Measurements from ENCODE around the gene L2HGDH.
"Not testable (repeated sequence)": the region's sequence is repeated elsewhere in the genome, so short reads cannot be mapped to it uniquely, and the experiment has no call there.

Gene L2HGDH

DNA sequence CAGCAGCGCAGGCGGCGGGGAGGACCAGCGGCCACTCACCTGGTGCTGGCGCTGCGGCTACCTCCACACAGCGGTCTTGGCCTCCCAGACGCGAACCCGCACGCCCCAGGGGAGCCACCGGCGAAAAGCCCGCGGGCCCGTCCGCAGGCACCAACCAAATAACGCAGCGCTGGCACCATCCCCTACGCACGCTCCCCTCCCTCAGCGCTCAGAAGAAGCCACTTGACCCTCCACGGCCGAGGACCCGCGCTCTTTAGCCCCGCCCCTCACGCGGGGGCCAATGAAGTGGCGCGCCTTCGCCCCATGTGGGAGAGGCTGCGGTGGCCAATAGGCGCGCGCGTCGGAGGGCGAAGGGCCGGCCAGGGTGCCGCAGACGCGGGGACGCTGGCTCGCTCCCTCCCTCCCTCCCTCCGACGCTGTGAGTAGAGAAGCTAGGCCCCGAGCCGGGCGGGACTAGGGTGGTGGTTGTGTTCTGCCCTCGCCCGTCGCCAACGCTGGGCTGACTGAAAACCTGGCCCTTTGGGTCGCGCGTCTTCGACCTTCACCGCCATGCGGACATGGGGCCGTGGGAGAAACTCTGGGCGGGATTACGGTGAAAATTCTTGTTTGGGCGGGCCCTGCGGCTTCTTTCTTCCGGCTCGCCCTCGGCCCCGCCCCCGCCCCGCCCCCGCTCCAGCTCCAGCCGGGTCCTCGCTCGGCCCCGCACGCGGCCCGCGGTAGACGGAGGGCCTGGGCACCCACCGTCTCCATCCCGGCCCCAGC is at the start of gene L2HGDH, which contains the start of gene DMAC2L:
Gene L2HGDH (minus strand): TSS at position 258 of the 762 bp plus-strand sequence. CDS start 79 bp downstream, at position 179.
Gene DMAC2L (plus strand): TSS at position 353 of the 762 bp plus-strand sequence. CDS start 9,164 bp downstream, outside the sequence.
- ATAC-seq (ENCODE audit: low read depth) (peak; percentile 85), DNase-seq (ENCODE audit: low spot score in 2 of 2) (peak; percentile 81 to 85)
- peak within 1 kb of the TSS; percentile 91 for H3K27ac Mint-ChIP-seq
- no peaks in the 10 kb centered on the region for H3K9me3 Mint-ChIP-seq
- no peaks in the 10 kb centered on the region for H3K27me3 Mint-ChIP-seq
- H3K4me1 Mint-ChIP-seq = peaks cover 26% of the 10 kb centered on the region
- H3K4me3 Mint-ChIP-seq = peak within 1 kb of the TSS; percentile 95
- H3K36me3 Mint-ChIP-seq = peaks cover 7% of the 10 kb centered on the region

DNA sequence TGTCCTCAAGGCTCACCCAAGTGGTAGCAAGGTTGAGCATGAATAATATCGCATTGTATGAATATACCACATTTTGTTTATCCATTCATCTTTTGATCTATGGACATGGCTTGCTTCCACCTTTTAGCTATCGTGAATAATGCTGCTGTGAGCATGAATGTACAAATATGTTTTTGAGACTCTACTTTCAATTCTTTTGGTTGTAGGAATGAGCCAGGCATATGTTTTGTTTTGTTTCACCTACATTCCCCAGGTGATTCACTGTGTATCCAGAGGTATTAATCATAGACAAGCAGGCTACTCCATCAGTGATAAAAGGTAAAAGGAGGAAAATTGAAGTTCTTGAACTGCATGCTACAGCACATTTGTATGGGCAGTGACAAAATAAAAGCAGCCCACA is 48.8 kb upstream of the L2HGDH start:
- DNase-seq (ENCODE audit: low spot score in 2 of 2) = no peak
- peaks cover 19% of the 10 kb centered on the region for H3K4me1 Mint-ChIP-seq
- ATAC-seq (ENCODE audit: low read depth) = no peak
- peaks cover 22% of the 10 kb centered on the region for H3K36me3 Mint-ChIP-seq
- H3K4me3 Mint-ChIP-seq = no peak overlapping the region
- no peaks in the 10 kb centered on the region for H3K27me3 Mint-ChIP-seq
- no peak overlapping the region for H3K27ac Mint-ChIP-seq
- no peaks in the 10 kb centered on the region for H3K9me3 Mint-ChIP-seq

DNA sequence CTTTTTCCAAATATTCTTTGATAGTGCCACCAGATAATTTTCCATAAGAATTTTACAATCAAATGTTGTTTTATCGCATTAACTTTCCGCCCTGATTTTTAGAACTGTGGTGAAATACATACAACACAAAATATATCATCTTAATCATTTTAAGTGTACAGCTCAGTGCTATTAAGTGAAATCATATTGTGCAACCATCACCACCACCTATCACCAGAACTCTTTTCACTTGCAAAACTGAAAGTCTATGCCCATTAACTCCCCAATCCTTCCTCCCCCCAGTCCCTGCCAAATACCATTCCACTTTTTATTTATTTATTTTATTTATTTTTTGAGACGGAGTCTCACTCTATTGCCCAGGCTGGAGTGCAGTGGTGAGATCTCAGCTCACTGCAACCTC is 48.1 kb upstream of the L2HGDH start:
- ATAC-seq (ENCODE audit: low read depth) (no peak), DNase-seq (ENCODE audit: low spot score in 2 of 2) (no peak)
- Mint-ChIP-seq H3K4me3 (no peak overlapping the region), H3K4me1 (peaks cover 19% of the 10 kb centered on the region), H3K36me3 (peaks cover 22% of the 10 kb centered on the region), H3K9me3 (no peaks in the 10 kb centered on the region), H3K27me3 (no peaks in the 10 kb centered on the region), H3K27ac (peak overlapping the region; percentile 60)

DNA sequence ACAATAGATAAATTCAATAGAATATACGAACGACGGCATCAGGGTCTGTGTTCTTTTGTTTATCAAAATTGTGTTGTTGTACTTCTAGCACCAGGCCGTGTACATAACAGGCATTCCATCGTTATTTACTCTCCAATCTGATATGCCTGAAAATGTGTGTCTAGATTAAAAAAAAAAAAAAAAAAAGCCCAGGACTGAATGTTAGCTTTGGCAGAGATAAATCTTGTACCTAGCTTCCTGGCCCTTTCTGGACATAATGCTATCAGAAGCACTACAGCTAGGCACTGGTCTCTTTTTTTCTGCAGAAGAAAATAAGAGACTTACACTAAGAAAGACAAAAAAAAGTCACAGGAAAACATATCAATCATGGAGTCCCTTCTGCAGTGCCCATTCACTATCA is 47.6 kb upstream of the L2HGDH start:
- ATAC-seq (ENCODE audit: low read depth) = no peak
- no peak for DNase-seq (ENCODE audit: low spot score in 2 of 2)
- peaks cover 22% of the 10 kb centered on the region for H3K36me3 Mint-ChIP-seq
- no peak overlapping the region for H3K4me3 Mint-ChIP-seq
- no peaks in the 10 kb centered on the region for H3K27me3 Mint-ChIP-seq
- peak overlapping the region; percentile 60 for H3K27ac Mint-ChIP-seq
- no peaks in the 10 kb centered on the region for H3K9me3 Mint-ChIP-seq
- peaks cover 16% of the 10 kb centered on the region for H3K4me1 Mint-ChIP-seq

DNA sequence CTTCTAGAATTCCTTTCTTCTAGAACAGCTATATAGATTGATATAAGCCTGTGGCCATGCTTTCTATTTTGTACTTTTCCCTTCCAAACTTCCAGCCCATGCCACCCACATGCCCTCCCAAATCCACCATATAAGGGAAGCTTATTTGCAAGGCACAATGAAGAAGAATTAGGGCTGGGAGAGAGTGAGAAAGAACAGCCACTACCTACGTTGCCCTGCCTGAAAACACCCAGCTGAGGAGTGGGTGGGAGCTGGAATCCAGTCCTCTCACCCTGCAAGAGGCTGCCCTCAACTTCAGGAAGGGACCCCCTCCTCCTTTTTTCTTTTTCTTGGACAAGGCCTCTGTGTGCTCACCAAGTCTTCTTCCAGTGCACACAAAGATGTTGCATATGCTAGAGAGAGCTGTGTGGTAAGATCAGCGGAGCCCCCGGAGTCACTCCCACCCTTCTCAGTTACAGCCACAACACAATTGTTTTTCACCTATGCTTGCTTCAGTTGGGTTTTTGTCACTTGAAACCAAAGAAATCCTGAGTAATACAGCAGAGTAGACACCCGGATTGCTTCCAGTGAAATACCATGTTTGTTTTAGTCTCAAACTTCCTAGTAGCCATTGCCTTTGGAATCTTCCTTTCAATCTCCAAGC is 45.8 kb upstream of the L2HGDH start:
- H3K4me3 Mint-ChIP-seq = no peak overlapping the region
- no peak for ATAC-seq (ENCODE audit: low read depth)
- no peaks in the 10 kb centered on the region for H3K27me3 Mint-ChIP-seq
- DNase-seq (ENCODE audit: low spot score in 2 of 2) = no peak
- no peaks in the 10 kb centered on the region for H3K9me3 Mint-ChIP-seq
- H3K36me3 Mint-ChIP-seq = peaks cover 24% of the 10 kb centered on the region
- peaks cover 6% of the 10 kb centered on the region for H3K4me1 Mint-ChIP-seq
- H3K27ac Mint-ChIP-seq = no peak overlapping the region

DNA sequence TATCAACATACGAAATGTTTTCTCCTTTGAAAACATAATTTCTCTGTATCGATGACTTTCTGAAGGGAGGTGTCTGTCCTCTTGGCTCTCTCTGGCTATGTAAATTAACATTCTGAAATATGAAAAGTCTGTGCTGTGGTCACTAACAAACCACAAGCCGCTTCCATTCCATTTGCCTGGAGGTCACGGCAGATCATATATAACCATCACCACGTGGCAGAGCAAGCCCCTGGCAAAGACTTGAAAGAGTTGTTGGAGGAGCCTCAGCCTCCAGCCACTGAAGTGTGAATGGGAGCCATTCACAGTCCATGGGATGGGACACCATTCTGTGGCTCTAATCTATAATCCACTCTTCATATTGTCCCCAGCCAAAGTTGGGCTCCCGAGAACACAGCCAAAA is 45.1 kb upstream of the L2HGDH start:
- H3K4me1 Mint-ChIP-seq = peaks cover 2% of the 10 kb centered on the region
- no peak for ATAC-seq (ENCODE audit: low read depth)
- no peak overlapping the region for H3K27ac Mint-ChIP-seq
- peaks cover 24% of the 10 kb centered on the region for H3K36me3 Mint-ChIP-seq
- no peaks in the 10 kb centered on the region for H3K9me3 Mint-ChIP-seq
- H3K4me3 Mint-ChIP-seq = no peak overlapping the region
- H3K27me3 Mint-ChIP-seq = no peaks in the 10 kb centered on the region
- no peak for DNase-seq (ENCODE audit: low spot score in 2 of 2)

DNA sequence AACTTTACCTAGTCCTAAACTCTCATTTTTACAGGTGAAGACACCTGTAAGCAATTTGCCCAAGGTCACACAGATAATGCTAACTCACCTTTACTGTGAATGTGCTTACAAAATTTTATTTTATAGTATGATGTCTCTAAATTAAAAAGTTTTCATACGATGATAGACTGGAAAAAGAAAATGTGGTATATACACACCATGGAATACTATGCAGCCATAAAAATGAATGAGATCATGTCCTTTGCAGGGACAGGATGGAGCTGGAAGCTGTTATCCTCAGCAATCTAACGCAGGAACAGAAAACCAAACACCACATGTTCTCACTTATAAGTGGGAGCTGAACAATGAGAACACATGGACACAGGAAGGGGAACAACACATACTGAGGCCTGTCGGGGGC is 44.3 kb upstream of the L2HGDH start:
- ATAC-seq (ENCODE audit: low read depth); H3K27me3 Mint-ChIP-seq; H3K4me1 Mint-ChIP-seq; DNase-seq (ENCODE audit: low spot score in 2 of 2); H3K9me3 Mint-ChIP-seq; H3K4me3 Mint-ChIP-seq; H3K27ac Mint-ChIP-seq: not testable (repeated sequence)
- peaks cover 24% of the 10 kb centered on the region for H3K36me3 Mint-ChIP-seq

DNA sequence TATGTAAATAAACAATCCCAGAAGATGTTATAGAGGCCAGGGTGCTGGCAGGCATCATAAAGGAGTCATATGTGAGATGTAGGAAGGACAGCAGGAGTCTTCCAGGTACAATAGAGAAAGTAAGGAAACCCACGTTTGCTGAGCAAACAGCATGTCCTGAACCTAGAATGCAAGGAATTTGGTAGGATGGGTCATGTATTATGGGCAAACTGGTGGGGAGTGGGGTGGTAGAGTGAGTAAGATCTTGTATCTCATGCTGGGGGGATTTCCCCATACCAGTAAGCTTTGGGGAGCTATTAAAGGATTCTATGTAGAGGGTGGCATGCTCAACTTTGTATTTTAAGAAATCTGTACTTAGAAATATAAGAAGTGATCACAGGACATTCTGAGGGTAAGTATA is 43.7 kb upstream of the L2HGDH start:
- DNase-seq (ENCODE audit: low spot score in 2 of 2) (no peak), ATAC-seq (ENCODE audit: low read depth) (no peak)
- no peak overlapping the region for H3K4me3 Mint-ChIP-seq
- no peaks in the 10 kb centered on the region for H3K9me3 Mint-ChIP-seq
- H3K4me1 Mint-ChIP-seq = peaks cover 6% of the 10 kb centered on the region
- H3K27ac Mint-ChIP-seq = no peak overlapping the region
- peaks cover 24% of the 10 kb centered on the region for H3K36me3 Mint-ChIP-seq
- no peaks in the 10 kb centered on the region for H3K27me3 Mint-ChIP-seq

DNA sequence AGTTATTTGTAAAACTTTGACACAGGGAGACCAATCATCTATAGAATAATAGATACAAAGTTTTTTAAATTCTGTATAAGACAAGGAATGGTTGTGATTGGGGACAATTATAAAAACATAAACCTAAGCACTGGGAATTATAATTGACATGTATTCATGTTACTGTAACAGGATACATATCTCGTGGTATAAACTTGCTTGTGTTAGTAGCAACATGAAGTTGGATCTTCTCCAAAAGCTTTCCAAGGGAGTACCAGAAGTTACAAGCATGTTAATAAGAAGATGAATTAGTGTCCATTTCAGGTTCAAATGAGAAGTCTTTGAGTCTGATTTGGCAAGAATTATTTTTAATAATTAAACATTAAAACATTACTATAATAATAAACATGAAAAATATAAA is 42.5 kb upstream of the L2HGDH start:
- peaks cover 3% of the 10 kb centered on the region for H3K4me1 Mint-ChIP-seq

DNA sequence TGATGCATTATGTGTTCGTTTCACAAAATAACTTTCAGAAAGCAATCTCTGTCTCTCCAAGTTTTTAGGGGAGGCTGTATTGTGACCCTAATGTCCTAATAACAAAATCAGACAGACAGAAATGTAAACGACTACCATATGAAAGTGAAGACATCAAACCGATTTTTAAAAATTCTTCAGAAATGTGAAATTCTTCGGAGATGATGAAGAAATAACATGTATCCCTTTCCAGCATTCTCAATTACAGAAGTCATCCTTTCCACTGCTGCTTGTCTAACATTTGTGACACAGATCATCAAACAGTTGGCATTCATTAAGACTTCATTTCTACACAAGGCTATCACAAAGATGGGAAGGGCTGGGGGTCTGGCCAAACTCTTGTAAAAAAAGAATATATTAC is 41.1 kb upstream of the L2HGDH start:
- Mint-ChIP-seq H3K36me3 (peaks cover 18% of the 10 kb centered on the region), H3K27me3 (no peaks in the 10 kb centered on the region), H3K9me3 (no peaks in the 10 kb centered on the region), H3K4me1 (peaks cover 3% of the 10 kb centered on the region), H3K4me3 (no peak overlapping the region), H3K27ac (no peak overlapping the region)
- DNase-seq (ENCODE audit: low spot score in 2 of 2) (no peak), ATAC-seq (ENCODE audit: low read depth) (no peak)

More for the DNA sequence above, 42.5 kb upstream of the L2HGDH start:
- no peak for ATAC-seq (ENCODE audit: low read depth)
- Mint-ChIP-seq H3K27ac (no peak overlapping the region), H3K27me3 (no peaks in the 10 kb centered on the region), H3K4me3 (no peak overlapping the region), H3K36me3 (peaks cover 24% of the 10 kb centered on the region), H3K9me3 (no peaks in the 10 kb centered on the region)
- no peak for DNase-seq (ENCODE audit: low spot score in 2 of 2)

DNA sequence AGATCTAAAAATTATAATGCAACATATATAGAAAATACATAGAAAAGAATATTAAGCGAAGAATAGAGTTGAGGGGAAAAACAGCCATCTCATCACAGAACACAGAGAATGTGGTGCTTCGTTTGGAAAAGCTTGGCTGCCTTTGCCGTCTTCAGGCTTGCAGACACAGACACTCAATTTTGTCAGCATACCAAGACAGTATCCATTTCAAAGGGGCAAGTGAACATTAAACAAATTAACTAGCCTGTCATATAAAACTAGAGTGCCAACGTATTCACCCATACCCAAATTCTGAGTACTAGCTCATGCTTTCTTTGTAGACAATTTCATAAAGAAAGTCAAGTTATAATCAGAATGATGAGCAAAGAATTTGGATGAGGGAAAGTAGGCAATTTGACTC is 40.6 kb upstream of the L2HGDH start:
- H3K27ac Mint-ChIP-seq = no peak overlapping the region
- no peak for DNase-seq (ENCODE audit: low spot score in 2 of 2)
- ATAC-seq (ENCODE audit: low read depth) = no peak
- H3K4me1 Mint-ChIP-seq = peaks cover 3% of the 10 kb centered on the region
- H3K36me3 Mint-ChIP-seq = peaks cover 14% of the 10 kb centered on the region
- no peaks in the 10 kb centered on the region for H3K27me3 Mint-ChIP-seq
- H3K4me3 Mint-ChIP-seq = no peak overlapping the region
- H3K9me3 Mint-ChIP-seq = no peaks in the 10 kb centered on the region

DNA sequence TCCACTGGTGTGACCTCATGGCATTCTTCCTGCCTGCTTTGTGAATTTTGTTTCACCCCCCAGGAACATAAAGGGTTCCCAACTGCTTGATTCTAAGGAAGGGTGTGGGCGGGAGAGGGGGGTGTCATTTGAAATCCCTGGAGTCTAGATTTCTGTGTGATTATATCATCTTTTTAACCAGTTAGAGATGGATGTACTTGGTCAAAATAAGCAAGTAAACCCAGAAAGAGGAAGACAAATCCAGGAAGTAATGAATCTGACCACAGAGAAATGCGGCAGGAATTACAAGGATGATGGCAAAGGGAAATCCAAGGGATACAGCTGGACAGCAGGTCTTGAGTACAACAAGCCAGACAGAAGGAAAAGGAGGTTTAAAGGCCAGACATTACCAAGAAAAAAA is 38.9 kb upstream of the L2HGDH start:
- Mint-ChIP-seq H3K4me3 (no peak overlapping the region), H3K36me3 (peaks cover 2% of the 10 kb centered on the region), H3K4me1 (peaks cover 3% of the 10 kb centered on the region), H3K27ac (no peak overlapping the region), H3K27me3 (no peaks in the 10 kb centered on the region), H3K9me3 (no peaks in the 10 kb centered on the region)
- DNase-seq (ENCODE audit: low spot score in 2 of 2) = no peak
- ATAC-seq (ENCODE audit: low read depth) = no peak

DNA sequence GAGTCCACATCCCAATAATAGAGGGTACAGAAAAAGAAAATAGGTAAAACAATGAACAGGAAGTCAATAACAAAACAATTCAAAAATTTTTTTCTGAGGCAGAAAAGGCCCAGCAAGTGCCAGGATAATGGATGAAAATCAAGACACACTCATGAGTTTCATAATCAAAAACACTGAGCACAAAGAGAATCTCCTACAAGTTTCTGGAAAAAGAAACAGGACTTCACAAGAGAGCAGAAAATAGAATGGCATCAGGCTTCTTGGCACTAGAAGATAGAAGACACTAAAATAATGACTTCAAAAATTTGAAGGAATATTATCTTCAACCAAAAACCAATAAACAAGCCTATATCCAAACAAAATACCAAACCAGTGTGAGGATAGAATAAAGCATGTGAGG is 36.9 kb upstream of the L2HGDH start:
- Mint-ChIP-seq H3K4me3 (no peak overlapping the region), H3K36me3 (no peaks in the 10 kb centered on the region), H3K9me3 (no peaks in the 10 kb centered on the region), H3K27me3 (no peaks in the 10 kb centered on the region), H3K27ac (no peak overlapping the region), H3K4me1 (peaks cover 3% of the 10 kb centered on the region)
- no peak for ATAC-seq (ENCODE audit: low read depth)
- DNase-seq (ENCODE audit: low spot score in 2 of 2) = no peak

DNA sequence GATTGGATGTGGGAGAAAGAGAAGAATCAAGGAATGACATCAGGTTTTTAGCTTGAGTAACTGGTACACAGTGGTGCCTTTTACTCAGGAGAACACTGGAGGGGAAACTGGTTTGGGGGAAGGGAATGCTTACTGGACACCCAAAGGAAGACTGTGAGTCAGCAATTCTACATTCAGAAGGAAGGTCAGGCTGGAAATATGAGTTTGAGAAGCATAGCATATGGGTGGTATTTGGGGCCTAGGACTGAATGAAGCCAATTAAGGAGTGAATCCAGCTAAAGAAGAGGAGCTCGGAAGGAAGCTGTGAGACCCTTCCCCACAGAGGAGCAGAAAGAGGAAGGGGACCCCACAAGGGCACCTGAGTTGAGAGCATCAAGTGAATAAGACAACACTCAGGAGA is 35.5 kb upstream of the L2HGDH start:
- H3K4me3 Mint-ChIP-seq = no peak overlapping the region
- H3K27ac Mint-ChIP-seq = no peak overlapping the region
- no peaks in the 10 kb centered on the region for H3K36me3 Mint-ChIP-seq
- ATAC-seq (ENCODE audit: low read depth) (no peak), DNase-seq (ENCODE audit: low spot score in 2 of 2) (no peak)
- H3K4me1 Mint-ChIP-seq = peaks cover 6% of the 10 kb centered on the region
- no peaks in the 10 kb centered on the region for H3K27me3 Mint-ChIP-seq
- H3K9me3 Mint-ChIP-seq = no peaks in the 10 kb centered on the region

Data from memory B cell (primary cell).